Endodermal cell (in vitro differentiated cells): ENCODE data around the gene PRPF6. TPM values are rescaled to one million over a fixed set of nuclear protein-coding genes. Genes with fewer than 3 reads are reported as not detected.

Experiments
- DNase-seq: peaks from one replicate; pipeline ENCODE4 v3.0.0-alpha.2; 2017
- H3K27ac ChIP-seq: 2 replicates; pipeline ENCODE4 v1.5.1; 2013; ENCODE audit warnings: mild to moderate bottlenecking, low read depth, low read length, moderate library complexity
- H3K27me3 ChIP-seq: 2 replicates; pipeline ENCODE4 v1.6.1; 2013; ENCODE audit warnings: mild to moderate bottlenecking, low read length, moderate library complexity; ENCODE audit not compliant: insufficient read depth, control insufficient read depth, poor library complexity, severe bottlenecking
- H3K36me3 ChIP-seq: 2 replicates; pipeline ENCODE4 v1.7.0; 2013; ENCODE audit warnings: mild to moderate bottlenecking, low read length, moderate library complexity; ENCODE audit not compliant: control insufficient read depth, insufficient read depth
- H3K4me1 ChIP-seq: one replicate; pipeline ENCODE4 v1.7.0; 2013; ENCODE audit warnings: low read length; ENCODE audit not compliant: control insufficient read depth, insufficient read depth
- H3K4me3 ChIP-seq: 2 replicates; pipeline ENCODE4 v1.5.1; 2013; ENCODE audit warnings: mild to moderate bottlenecking, low read length, moderate library complexity
- H3K9ac ChIP-seq: 2 replicates; pipeline ENCODE4 v1.6.1; 2013; ENCODE audit warnings: mild to moderate bottlenecking, low read length, moderate library complexity; ENCODE audit not compliant: poor library complexity, severe bottlenecking; ENCODE audit errors: extremely low read depth
- H3K9me3 ChIP-seq: 2 replicates; pipeline ENCODE4 v1.6.1; 2013; ENCODE audit warnings: mild to moderate bottlenecking, low read length, moderate library complexity; ENCODE audit not compliant: control insufficient read depth
- H3K27ac Mint-ChIP-seq: 2 replicates; pipeline ENCODE4 v1.8.0; 2020; ENCODE audit warnings: mixed read lengths
- H3K27me3 Mint-ChIP-seq: 2 replicates; pipeline ENCODE4 v1.8.0; 2021; ENCODE audit warnings: mild to moderate bottlenecking, mixed read lengths; ENCODE audit not compliant: insufficient read depth
- H3K36me3 Mint-ChIP-seq: 2 replicates; pipeline ENCODE4 v1.8.0; 2020; ENCODE audit warnings: low read depth, mixed read lengths
- H3K4me1 Mint-ChIP-seq: 2 replicates; pipeline ENCODE4 v1.8.0; 2020; ENCODE audit warnings: mixed read lengths
- H3K4me3 Mint-ChIP-seq: 2 replicates; pipeline ENCODE4 v1.8.0; 2020; ENCODE audit warnings: mild to moderate bottlenecking, moderate library complexity, mixed read lengths
- H3K9me3 Mint-ChIP-seq: 2 replicates; pipeline ENCODE4 v1.8.0; 2020; ENCODE audit warnings: mild to moderate bottlenecking, mixed read lengths
- WGBS, 2 experiments: methylation state at CpG; one replicate each; pipeline versions ENCODE4 v1.1.5 to v1.1.7; 2013; ENCODE audit warnings: missing lambda C conversion rate in 2 of 2, mixed read lengths in 1 of 2; ENCODE audit not compliant: insufficient coverage in 1 of 2, insufficient read length in 1 of 2; 5-methylcytosine and 5-hydroxymethylcytosine counted together
- long read RNA-seq, 4 experiments: library from polyadenylated mRNA in 2 of 4; library from RNA in 1 of 4; library from capped mRNA in 1 of 4; stranded (forward) in 3 of 4; unstranded in 1 of 4; transcript quantifications; one replicate each; pipeline ENCODE4 v2.0.0, GENCODE V29; 2020 to 2021; ENCODE audit warnings: inconsistent platforms in 1 of 4
- polyA plus RNA-seq, 2 experiments: library from polyadenylated mRNA; stranded (reverse); fragments of 50-300 nt; gene quantifications; one replicate each; pipeline ENCODE4 v1.2.3, GENCODE V29; 2013
- total RNA-seq, 2 donors: library from RNA; stranded (reverse); fragmentation: NEBNext Ultra II Directional in 1 of 2; extraction: Animal tissue kit (Norgen Biotek cat#: 25700) in 1 of 2; gene quantifications; 2 replicates in 1 of 2; 3 replicates in 1 of 2; pipeline ENCODE4 v1.2.1, GENCODE V29; 2021
- TF ChIP-seq, protein P1 (sequence below): fragments of 200-600 bp; sonication (generic); conservative IDR thresholded peaks from 2 replicates; pipeline ENCODE4 v1.5.0; 2021; ENCODE audit warnings: antibody characterized with exemption, mild to moderate bottlenecking

The PRPF6 gene, protein sequence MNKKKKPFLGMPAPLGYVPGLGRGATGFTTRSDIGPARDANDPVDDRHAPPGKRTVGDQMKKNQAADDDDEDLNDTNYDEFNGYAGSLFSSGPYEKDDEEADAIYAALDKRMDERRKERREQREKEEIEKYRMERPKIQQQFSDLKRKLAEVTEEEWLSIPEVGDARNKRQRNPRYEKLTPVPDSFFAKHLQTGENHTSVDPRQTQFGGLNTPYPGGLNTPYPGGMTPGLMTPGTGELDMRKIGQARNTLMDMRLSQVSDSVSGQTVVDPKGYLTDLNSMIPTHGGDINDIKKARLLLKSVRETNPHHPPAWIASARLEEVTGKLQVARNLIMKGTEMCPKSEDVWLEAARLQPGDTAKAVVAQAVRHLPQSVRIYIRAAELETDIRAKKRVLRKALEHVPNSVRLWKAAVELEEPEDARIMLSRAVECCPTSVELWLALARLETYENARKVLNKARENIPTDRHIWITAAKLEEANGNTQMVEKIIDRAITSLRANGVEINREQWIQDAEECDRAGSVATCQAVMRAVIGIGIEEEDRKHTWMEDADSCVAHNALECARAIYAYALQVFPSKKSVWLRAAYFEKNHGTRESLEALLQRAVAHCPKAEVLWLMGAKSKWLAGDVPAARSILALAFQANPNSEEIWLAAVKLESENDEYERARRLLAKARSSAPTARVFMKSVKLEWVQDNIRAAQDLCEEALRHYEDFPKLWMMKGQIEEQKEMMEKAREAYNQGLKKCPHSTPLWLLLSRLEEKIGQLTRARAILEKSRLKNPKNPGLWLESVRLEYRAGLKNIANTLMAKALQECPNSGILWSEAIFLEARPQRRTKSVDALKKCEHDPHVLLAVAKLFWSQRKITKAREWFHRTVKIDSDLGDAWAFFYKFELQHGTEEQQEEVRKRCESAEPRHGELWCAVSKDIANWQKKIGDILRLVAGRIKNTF
- total RNA-seq: 10 to 100 TPM; 73.3 to 73.9 TPM
- 58.8 TPM for polyA plus RNA-seq (2013, experiment 1 of 2)
- 53.3 TPM for polyA plus RNA-seq (2013, experiment 2 of 2)
- long read RNA-seq, experiment 1, transcript PRPF6-201 (21 exons, 3,044 nt): major isoform, 5 of 37 reads
- long read RNA-seq, experiment 1, partial matches to known transcripts: 26 of 37 reads
- long read RNA-seq, experiment 1, other reads (novel, unspliced or antisense): 6 of 37 reads
- long read RNA-seq, experiment 2, transcript PRPF6-201 (21 exons, 3,044 nt): major isoform, 198 of 243 reads
- long read RNA-seq, experiment 2, partial matches to known transcripts: 22 of 243 reads
- long read RNA-seq, experiment 2, other reads (novel, unspliced or antisense): 23 of 243 reads
- long read RNA-seq, experiment 3, transcript PRPF6-201 (21 exons, 3,044 nt): major isoform, 896 of 1,004 reads
- long read RNA-seq, experiment 3, partial matches to known transcripts: 44 of 1,004 reads
- long read RNA-seq, experiment 3, other reads (novel, unspliced or antisense): 64 of 1,004 reads
- long read RNA-seq, experiment 4, transcript PRPF6-201 (21 exons, 3,044 nt): major isoform, 16 of 30 reads
- long read RNA-seq, experiment 4, partial matches to known transcripts: 10 of 30 reads
- long read RNA-seq, experiment 4, other reads (novel, unspliced or antisense): 4 of 30 reads

DNA sequence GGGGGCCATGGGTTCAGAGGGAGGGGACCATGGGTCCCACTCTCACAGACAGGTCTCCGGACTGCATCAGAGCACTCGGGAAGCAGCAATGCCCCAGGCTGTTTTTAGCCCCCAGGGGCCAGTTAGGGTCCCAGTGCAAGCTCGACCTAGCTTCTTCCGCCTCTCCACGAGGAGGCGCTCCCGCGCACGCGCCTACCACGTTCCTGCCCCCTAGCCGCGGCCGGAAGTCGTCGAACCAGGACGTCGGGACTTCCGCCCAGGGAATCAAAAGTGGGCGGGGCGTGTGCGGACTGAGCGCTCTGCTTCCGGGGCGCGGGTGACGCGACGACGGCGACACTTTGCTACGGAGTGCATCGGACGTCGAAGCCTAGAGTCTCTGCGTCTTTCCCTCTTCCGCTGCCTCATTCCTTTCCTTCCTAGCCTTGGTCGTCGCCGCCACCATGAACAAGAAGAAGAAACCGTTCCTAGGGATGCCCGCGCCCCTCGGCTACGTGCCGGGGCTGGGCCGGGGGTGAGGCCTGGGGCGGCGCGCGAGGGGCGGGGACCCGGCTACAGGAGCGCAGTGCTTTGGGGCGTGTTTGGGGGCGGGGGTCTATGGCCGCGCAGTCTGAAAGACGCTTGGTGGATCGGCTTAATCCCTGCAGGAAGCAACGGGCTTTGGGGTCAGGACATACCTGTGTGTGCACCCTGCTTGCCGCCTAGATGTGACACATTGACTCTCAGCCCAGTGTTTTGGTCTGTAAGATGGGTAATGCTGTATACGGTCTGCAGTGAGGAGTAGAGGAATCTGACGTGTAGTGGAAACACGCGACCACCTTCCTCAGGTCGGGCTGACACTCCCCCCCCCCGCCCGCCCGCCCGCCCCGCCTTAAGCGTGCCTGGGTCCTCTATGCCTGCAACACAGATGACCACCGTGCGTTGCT is at the start of gene PRPF6:
PRPF6 (plus strand) TSS at position 327 of the 923 bp plus-strand sequence; CDS start at position 441, 114 bp downstream.
- H3K9me3 ChIP-seq: no peaks in the 10 kb centered on the region
- WGBS, 2 experiments: 0% methylated on average over 24 to 75 of the region's 75 CpGs
- H3K36me3 Mint-ChIP-seq: peaks cover 30% of the 10 kb centered on the region
- H3K4me1 ChIP-seq: peaks cover 9% of the 10 kb centered on the region
- TF ChIP-seq, protein P1, sequence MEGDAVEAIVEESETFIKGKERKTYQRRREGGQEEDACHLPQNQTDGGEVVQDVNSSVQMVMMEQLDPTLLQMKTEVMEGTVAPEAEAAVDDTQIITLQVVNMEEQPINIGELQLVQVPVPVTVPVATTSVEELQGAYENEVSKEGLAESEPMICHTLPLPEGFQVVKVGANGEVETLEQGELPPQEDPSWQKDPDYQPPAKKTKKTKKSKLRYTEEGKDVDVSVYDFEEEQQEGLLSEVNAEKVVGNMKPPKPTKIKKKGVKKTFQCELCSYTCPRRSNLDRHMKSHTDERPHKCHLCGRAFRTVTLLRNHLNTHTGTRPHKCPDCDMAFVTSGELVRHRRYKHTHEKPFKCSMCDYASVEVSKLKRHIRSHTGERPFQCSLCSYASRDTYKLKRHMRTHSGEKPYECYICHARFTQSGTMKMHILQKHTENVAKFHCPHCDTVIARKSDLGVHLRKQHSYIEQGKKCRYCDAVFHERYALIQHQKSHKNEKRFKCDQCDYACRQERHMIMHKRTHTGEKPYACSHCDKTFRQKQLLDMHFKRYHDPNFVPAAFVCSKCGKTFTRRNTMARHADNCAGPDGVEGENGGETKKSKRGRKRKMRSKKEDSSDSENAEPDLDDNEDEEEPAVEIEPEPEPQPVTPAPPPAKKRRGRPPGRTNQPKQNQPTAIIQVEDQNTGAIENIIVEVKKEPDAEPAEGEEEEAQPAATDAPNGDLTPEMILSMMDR: peak; percentile 93
- H3K9me3 Mint-ChIP-seq: no peaks in the 10 kb centered on the region
- H3K4me3 Mint-ChIP-seq: peak within 1 kb of the TSS; percentile 88
- peak within 1 kb of the TSS; percentile 77 for H3K27ac ChIP-seq
- H3K4me3 ChIP-seq: peak within 1 kb of the TSS; percentile 85
- peaks cover 19% of the 10 kb centered on the region for H3K4me1 Mint-ChIP-seq
- H3K9ac ChIP-seq: peak within 1 kb of the TSS; percentile 69
- no peaks in the 10 kb centered on the region for H3K27me3 ChIP-seq
- DNase-seq: peak; percentile 98
- H3K27me3 Mint-ChIP-seq: peaks cover 8% of the 10 kb centered on the region
- peak within 1 kb of the TSS; percentile 98 for H3K27ac Mint-ChIP-seq
- peaks cover 33% of the 10 kb centered on the region for H3K36me3 ChIP-seq

DNA sequence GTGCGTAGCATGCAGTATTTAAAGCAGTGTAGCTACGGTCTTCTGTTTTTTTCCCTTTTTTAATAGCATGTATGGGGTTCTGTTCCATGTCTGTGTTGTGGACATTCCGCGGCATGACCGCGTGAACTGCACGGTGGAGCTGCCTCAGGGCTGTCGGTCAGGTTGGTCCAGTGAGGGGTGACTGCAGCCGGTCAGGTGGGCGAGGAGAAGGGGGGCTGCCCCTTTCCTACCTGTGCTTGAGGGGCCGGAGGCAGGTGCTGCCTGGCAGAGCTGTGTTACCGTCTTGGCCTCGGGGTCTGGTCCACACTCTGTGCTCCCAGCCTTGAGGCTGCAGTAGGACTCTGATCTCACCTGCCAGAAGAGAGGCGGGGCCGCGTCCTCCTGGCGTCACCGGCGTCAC is 49.2 kb upstream of the PRPF6 start:
- H3K4me1 ChIP-seq: peaks cover under 1% of the 10 kb centered on the region
- peaks cover 56% of the 10 kb centered on the region for H3K36me3 ChIP-seq
- no peaks in the 10 kb centered on the region for H3K27me3 Mint-ChIP-seq
- H3K9me3 Mint-ChIP-seq: no peaks in the 10 kb centered on the region
- H3K9me3 ChIP-seq: no peaks in the 10 kb centered on the region
- WGBS, 2 experiments: 96% methylated on average over 13 to 18 of the region's 19 CpGs
- no peak for DNase-seq
- H3K4me3 ChIP-seq: no peak overlapping the region
- TF ChIP-seq, protein P1: no peak
- H3K9ac ChIP-seq: no peak overlapping the region
- H3K36me3 Mint-ChIP-seq: peaks cover 61% of the 10 kb centered on the region
- peaks cover 7% of the 10 kb centered on the region for H3K4me1 Mint-ChIP-seq
- no peak overlapping the region for H3K27ac Mint-ChIP-seq
- H3K27ac ChIP-seq: no peak overlapping the region
- H3K27me3 ChIP-seq: no peaks in the 10 kb centered on the region
- H3K4me3 Mint-ChIP-seq: no peak overlapping the region
